B cell (primary cell): Measurements from ENCODE around the gene TES.

Experiments used
- EZH2 ChIP-seq: IDR thresholded peaks from 2 replicates; pipeline ENCODE4 v1.6.1; 2012; ENCODE audit warnings: borderline replicate concordance, low read depth, mild to moderate bottlenecking, moderate library complexity, low read length; ENCODE audit not compliant: insufficient read depth, poor library complexity, severe bottlenecking
- TF ChIP-seq, protein P1 (sequence below): fragments of 200-600 bp; IDR thresholded peaks from one replicate; pipeline ENCODE4 v1.8.0; 2022; ENCODE audit warnings: antibody characterized with exemption, mild to moderate bottlenecking

DNA sequence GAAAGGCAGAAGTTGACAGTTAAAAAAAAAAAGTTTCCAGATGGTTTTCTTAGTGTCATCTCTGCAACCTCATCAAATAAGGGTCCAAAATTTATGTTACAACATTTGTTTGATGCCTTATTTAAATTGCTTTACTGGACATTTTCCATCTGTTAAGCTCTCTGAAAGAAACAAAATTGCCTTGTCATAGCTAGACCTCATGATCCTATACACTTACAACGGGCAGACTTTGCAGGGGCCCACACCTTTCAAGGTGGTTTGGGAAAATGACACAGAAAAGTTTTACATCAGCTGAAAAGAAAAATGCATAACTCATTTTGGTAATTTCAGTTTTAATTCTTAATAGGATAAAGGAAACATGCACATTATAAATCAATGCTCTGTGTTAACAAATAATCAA, 1.4 kb upstream of the TES start:
- TF ChIP-seq, protein P1, sequence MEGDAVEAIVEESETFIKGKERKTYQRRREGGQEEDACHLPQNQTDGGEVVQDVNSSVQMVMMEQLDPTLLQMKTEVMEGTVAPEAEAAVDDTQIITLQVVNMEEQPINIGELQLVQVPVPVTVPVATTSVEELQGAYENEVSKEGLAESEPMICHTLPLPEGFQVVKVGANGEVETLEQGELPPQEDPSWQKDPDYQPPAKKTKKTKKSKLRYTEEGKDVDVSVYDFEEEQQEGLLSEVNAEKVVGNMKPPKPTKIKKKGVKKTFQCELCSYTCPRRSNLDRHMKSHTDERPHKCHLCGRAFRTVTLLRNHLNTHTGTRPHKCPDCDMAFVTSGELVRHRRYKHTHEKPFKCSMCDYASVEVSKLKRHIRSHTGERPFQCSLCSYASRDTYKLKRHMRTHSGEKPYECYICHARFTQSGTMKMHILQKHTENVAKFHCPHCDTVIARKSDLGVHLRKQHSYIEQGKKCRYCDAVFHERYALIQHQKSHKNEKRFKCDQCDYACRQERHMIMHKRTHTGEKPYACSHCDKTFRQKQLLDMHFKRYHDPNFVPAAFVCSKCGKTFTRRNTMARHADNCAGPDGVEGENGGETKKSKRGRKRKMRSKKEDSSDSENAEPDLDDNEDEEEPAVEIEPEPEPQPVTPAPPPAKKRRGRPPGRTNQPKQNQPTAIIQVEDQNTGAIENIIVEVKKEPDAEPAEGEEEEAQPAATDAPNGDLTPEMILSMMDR, result no peak
- TF ChIP-seq EZH2, result no peak
